ENCODE measurements around the gene SEC23A.

Gene SEC23A

DNA sequence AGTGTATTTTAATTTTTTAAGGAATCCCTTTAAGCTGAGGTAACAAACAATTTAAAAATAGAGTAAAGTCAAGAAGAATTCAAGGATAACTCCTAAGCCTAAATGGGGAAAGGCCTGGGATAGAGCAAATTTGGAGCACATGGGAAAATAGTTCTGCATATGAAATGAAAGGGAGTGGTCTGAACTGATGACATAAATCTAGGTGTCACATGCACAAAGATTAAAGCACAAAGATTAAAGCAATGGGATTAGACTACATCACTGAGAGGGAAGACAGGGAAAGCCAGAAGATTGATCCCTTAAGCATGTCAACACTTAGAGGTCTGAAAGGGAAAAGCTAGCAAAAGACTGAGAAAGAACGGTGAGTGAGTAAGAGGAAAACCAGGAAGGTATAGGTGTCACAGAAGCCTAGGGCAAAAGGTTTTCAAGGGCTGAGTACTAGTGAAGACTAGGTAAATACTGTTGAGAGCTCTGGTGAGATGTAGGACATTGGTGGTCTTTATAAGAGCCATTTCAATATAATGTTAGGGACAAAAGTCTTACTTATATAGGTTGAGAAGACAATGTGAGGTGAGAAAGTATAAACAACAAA lies 59.6 kb downstream of the SEC23A start:
- no peak overlapping the region for H3K9ac ChIP-seq (ENCODE audit: low read depth, low read length, poor library complexity, severe bottlenecking)
- no peak overlapping the region for H3K4me2 ChIP-seq (ENCODE audit: low read depth, low read length, poor library complexity, severe bottlenecking)
- no peak overlapping the region for H3K4me3 ChIP-seq (ENCODE audit: low read length, poor library complexity, severe bottlenecking)
- H3K36me3 ChIP-seq (ENCODE audit: insufficient read depth, low read length) = peaks cover 47% of the 10 kb centered on the region
- no peak overlapping the region for H2AFZ ChIP-seq (ENCODE audit: low read length)
- H3K27me3 ChIP-seq (ENCODE audit: insufficient read depth, low read length, poor library complexity, severe bottlenecking) = no peaks in the 10 kb centered on the region
- H3F3A ChIP-seq (ENCODE audit: low read depth) = no peaks in the 10 kb centered on the region
- H3K4me1 ChIP-seq (ENCODE audit: insufficient read depth, low read length, poor library complexity, severe bottlenecking) = peaks cover 4% of the 10 kb centered on the region
- no peaks in the 10 kb centered on the region for H3K9me3 ChIP-seq (ENCODE audit: insufficient read depth, low read depth, low read length)
- no peaks in the 10 kb centered on the region for H3K79me2 ChIP-seq (ENCODE audit: insufficient read depth, low read length)
- no peaks in the 10 kb centered on the region for H3K9me2 ChIP-seq (replicated peaks; ENCODE audit: low read depth, low read length)
- H4K20me1 ChIP-seq (ENCODE audit: insufficient read depth, low read length, poor library complexity, severe bottlenecking) = no peaks in the 10 kb centered on the region
- TF ChIP-seq, protein P1, sequence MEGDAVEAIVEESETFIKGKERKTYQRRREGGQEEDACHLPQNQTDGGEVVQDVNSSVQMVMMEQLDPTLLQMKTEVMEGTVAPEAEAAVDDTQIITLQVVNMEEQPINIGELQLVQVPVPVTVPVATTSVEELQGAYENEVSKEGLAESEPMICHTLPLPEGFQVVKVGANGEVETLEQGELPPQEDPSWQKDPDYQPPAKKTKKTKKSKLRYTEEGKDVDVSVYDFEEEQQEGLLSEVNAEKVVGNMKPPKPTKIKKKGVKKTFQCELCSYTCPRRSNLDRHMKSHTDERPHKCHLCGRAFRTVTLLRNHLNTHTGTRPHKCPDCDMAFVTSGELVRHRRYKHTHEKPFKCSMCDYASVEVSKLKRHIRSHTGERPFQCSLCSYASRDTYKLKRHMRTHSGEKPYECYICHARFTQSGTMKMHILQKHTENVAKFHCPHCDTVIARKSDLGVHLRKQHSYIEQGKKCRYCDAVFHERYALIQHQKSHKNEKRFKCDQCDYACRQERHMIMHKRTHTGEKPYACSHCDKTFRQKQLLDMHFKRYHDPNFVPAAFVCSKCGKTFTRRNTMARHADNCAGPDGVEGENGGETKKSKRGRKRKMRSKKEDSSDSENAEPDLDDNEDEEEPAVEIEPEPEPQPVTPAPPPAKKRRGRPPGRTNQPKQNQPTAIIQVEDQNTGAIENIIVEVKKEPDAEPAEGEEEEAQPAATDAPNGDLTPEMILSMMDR (conservative IDR thresholded peaks at IDR 0.05; ENCODE audit: low read length) = no peak

DNA sequence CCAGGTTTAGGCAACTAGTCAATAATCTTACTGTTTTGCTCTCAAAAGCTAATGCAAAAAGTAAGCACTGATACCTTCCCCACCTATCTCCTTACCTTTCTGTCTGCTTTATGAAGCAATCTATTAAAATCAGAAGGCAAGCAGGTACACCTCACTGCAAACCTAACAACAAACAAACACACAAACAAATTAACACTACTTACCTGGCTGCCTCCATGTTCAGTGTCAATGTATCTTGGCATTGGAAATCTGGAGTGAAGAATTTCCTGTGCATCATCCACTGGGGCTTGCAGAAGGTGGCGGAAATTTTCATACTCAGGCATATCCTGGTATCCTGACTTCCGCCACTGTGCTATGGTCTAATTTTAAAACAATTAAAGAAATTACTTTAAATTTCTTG lies 62.5 kb downstream of the SEC23A start:
- H4K20me1 ChIP-seq (ENCODE audit: insufficient read depth, low read length, poor library complexity, severe bottlenecking) = no peaks in the 10 kb centered on the region
- TF ChIP-seq, protein P1 (conservative IDR thresholded peaks at IDR 0.05; ENCODE audit: low read length) = no peak
- TF ChIP-seq EZH2phosphoT487 (IDR thresholded peaks at IDR 0.05; ENCODE audit: borderline replicate concordance) = no peak
- no peaks in the 10 kb centered on the region for H3K27me3 ChIP-seq (ENCODE audit: insufficient read depth, low read length, poor library complexity, severe bottlenecking)
- H3K4me2 ChIP-seq (ENCODE audit: low read depth, low read length, poor library complexity, severe bottlenecking) = no peak overlapping the region
- peaks cover 47% of the 10 kb centered on the region; the same call in 1 of the 2 replicates for H3K36me3 ChIP-seq (ENCODE audit: insufficient read depth, low read length)
- no peaks in the 10 kb centered on the region for H3K9me3 ChIP-seq (ENCODE audit: insufficient read depth, low read depth, low read length)
- H3K9me2 ChIP-seq (replicated peaks; ENCODE audit: low read depth, low read length) = no peaks in the 10 kb centered on the region
- H3K4me1 ChIP-seq (ENCODE audit: insufficient read depth, low read length, poor library complexity, severe bottlenecking) = peaks cover 10% of the 10 kb centered on the region
- no peaks in the 10 kb centered on the region for H3K79me2 ChIP-seq (ENCODE audit: insufficient read depth, low read length)
- no peak overlapping the region for H2AFZ ChIP-seq (ENCODE audit: low read length)
- H3F3A ChIP-seq (ENCODE audit: low read depth) = no peaks in the 10 kb centered on the region
- H3K4me3 ChIP-seq (ENCODE audit: low read length, poor library complexity, severe bottlenecking) = no peak overlapping the region
- no peak overlapping the region for H3K9ac ChIP-seq (ENCODE audit: low read depth, low read length, poor library complexity, severe bottlenecking)

DNA sequence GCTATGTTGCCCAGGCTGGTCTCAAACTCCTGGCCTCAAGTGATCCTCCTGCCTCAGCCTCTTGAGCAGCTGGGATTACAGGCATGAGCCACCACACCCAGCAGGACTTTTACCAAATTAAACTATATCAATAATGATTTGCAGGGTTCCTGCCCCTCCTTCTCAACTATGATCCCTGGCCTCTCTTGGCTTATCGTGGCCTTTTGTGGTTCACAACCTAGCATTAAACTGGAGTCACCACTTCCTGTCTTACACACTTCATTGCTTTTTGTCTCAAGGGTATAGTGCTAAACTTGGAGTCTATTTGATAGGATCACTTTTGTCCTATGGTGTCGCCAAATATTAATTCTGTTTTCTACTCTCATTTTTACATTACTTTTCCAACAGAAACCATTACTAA lies 64.5 kb downstream of the SEC23A start:
- TF ChIP-seq, protein P1 (conservative IDR thresholded peaks at IDR 0.05; ENCODE audit: low read length) = no peak
- H3K4me2 ChIP-seq (ENCODE audit: low read depth, low read length, poor library complexity, severe bottlenecking) = no peak overlapping the region
- H3K9me2 ChIP-seq (replicated peaks; ENCODE audit: low read depth, low read length) = no peaks in the 10 kb centered on the region
- no peak overlapping the region for H2AFZ ChIP-seq (ENCODE audit: low read length)
- no peaks in the 10 kb centered on the region for H4K20me1 ChIP-seq (ENCODE audit: insufficient read depth, low read length, poor library complexity, severe bottlenecking)
- no peak overlapping the region for H3K4me3 ChIP-seq (ENCODE audit: low read length, poor library complexity, severe bottlenecking)
- H3K79me2 ChIP-seq (ENCODE audit: insufficient read depth, low read length) = no peaks in the 10 kb centered on the region
- H3K27me3 ChIP-seq (ENCODE audit: insufficient read depth, low read length, poor library complexity, severe bottlenecking) = no peaks in the 10 kb centered on the region
- H3F3A ChIP-seq (ENCODE audit: low read depth) = no peaks in the 10 kb centered on the region
- H3K9ac ChIP-seq (ENCODE audit: low read depth, low read length, poor library complexity, severe bottlenecking) = no peak overlapping the region
- H3K9me3 ChIP-seq (ENCODE audit: insufficient read depth, low read depth, low read length) = no peaks in the 10 kb centered on the region
- peaks cover 10% of the 10 kb centered on the region for H3K4me1 ChIP-seq (ENCODE audit: insufficient read depth, low read length, poor library complexity, severe bottlenecking)
- H3K36me3 ChIP-seq (ENCODE audit: insufficient read depth, low read length) = peaks cover 47% of the 10 kb centered on the region; the same call in 1 of the 2 replicates
